ENCODE results near the gene CNGA3. TPM values are rescaled to one million over a fixed set of nuclear protein-coding genes. Genes with fewer than 3 reads are reported as not detected.

CNGA3 gene
- total and polyA plus RNA-seq, 8 donors = 0.12 to 6.4 (median 0.14) TPM; not detected in 3

DNA sequence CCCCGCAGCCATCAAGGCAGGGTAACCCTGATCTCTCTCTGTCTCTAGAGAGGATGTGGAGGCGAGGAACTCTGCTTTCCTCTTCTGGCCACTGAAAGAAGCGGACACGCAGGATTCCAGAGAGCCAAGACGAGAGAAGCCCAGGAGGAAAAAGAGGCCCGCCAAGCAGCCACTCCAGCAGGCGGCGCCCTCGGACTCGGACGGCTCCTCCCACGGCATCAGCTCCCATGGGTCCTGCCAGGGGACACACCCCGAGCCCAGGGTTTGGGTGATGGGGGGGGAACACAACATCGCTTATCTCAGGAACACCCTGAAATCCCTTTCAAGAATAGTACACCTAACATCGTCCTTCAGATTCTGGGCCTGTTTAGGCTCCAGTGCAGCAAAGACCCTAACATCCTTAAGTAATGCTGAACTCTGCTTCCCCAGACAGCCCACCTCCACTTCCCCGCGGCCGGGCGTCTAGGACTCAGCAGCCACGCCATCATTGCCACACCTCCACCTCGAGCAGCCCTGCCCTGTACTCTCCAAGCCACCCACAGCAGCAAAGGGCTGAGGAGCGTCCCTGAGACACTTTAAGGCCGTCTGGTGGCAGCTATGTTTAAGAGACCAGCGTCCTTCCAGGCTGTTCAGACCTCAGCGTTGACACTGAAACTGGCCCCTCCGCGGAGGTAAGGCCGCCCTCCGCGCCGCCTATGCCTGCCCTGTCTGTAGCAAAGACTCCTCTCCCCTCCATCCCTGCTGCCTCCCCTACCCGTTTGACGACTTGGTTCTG lies 34.3 kb upstream of the CNGA3 start:
- Histone ChIP-seq H3K27me3 (peaks cover 0 to 20% (median 0%) of the 10 kb centered on the region in 3 donors), H3K36me3 (no peaks in the 10 kb centered on the region), H3K9me3 (no peaks in the 10 kb centered on the region), H3K4me1 (peaks cover 0 to 15% (median 11%) of the 10 kb centered on the region in 4 donors), H3K4me3 (no peak overlapping the region), H3K27ac (no peak overlapping the region)
- intact Hi-C loops (cut with DNase I; ENCODE audit: low total_unique reads) = no loop called here
- TF ChIP-seq POLR2AphosphoS5 (IDR thresholded peaks at IDR 0.05) (no peak), EP300 (IDR thresholded peaks at IDR 0.05) (no peak), POLR2A (IDR thresholded peaks at IDR 0.05) (no peak)
- TF ChIP-seq, protein P1, sequence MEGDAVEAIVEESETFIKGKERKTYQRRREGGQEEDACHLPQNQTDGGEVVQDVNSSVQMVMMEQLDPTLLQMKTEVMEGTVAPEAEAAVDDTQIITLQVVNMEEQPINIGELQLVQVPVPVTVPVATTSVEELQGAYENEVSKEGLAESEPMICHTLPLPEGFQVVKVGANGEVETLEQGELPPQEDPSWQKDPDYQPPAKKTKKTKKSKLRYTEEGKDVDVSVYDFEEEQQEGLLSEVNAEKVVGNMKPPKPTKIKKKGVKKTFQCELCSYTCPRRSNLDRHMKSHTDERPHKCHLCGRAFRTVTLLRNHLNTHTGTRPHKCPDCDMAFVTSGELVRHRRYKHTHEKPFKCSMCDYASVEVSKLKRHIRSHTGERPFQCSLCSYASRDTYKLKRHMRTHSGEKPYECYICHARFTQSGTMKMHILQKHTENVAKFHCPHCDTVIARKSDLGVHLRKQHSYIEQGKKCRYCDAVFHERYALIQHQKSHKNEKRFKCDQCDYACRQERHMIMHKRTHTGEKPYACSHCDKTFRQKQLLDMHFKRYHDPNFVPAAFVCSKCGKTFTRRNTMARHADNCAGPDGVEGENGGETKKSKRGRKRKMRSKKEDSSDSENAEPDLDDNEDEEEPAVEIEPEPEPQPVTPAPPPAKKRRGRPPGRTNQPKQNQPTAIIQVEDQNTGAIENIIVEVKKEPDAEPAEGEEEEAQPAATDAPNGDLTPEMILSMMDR (IDR thresholded peaks at IDR 0.05) = no peak
- no peak for DNase-seq
- WGBS, 5 donors = 73 to 80% (median 76%) methylated on average over 23 to 33 of the region's 33 CpGs

DNA sequence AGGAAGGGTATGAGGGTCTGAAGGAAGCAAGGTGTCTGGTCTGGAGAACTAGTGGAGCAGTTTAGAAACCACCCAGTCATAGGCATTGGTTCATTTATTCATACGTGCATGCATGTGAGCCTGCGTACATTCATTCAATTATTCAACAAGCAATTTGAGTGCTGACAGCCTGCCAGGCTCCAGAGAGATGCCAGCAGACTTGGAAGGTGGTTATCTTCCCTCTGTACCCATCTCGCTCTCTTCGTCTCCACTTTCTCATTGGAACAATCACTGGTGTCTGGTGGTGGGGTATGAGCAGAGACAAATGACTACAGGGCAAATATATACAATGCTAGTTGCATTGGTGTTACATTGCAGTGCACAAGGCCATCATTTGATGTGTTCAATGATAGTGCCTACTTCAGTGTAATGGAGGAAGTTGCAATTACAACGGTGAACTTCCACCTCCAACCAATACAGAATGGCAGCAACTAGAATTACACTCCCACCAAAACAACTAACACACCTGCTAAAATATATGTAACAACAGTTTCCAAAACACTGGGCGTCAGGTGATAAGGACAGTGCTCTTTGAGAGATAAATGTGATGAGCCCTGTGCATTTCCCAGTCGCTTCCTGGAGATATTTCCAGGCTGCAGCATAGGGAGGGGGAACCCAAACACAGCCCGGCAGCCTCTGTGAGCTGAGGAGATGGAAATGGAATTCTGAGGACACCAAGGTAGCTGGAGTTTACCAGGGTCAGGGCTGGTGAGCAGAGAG lies 32.6 kb upstream of the CNGA3 start:
- intact Hi-C loops (cut with DNase I; ENCODE audit: low total_unique reads) = no loop called here
- H3K4me3 ChIP-seq = no peak overlapping the region
- no peak overlapping the region for H3K27ac ChIP-seq
- peaks cover 0 to 3% (median under 1%) of the 10 kb centered on the region in 4 donors for H3K4me1 ChIP-seq
- TF ChIP-seq POLR2AphosphoS5 (IDR thresholded peaks at IDR 0.05) (no peak), POLR2A (IDR thresholded peaks at IDR 0.05) (no peak), EP300 (IDR thresholded peaks at IDR 0.05) (no peak)
- TF ChIP-seq, protein P1 (IDR thresholded peaks at IDR 0.05) = no peak
- WGBS, 5 donors = 81 to 88% (median 86%) methylated on average over 8 of the region's 8 CpGs
- H3K36me3 ChIP-seq = no peaks in the 10 kb centered on the region
- H3K27me3 ChIP-seq = peaks cover 0 to 11% (median 0%) of the 10 kb centered on the region in 3 donors
- H3K9me3 ChIP-seq = no peaks in the 10 kb centered on the region
- DNase-seq = no peak

DNA sequence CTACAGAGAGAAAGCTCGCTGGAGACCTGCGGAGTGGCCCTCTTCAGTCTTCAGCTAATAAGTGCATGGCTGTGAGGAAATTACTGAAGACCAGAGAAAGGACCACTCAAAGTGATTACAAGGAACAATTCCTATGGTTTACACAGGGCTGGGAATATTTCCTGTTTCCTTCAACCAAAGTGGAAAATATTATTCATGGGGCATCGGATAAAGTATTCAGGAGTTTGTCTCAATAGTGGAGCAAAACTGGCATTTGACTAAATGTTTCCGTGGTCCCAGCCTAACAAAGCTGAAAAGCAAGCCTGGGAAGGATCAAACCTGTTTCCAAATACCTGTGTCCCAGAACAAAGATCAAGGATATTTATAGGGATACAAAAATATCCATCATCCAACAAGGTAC lies 32.0 kb upstream of the CNGA3 start:
- Histone ChIP-seq H3K4me3 (no peak overlapping the region), H3K4me1 (no peaks in the 10 kb centered on the region), H3K9me3 (peaks cover 0 to under 1% (median 0%) of the 10 kb centered on the region in 4 donors), H3K36me3 (no peaks in the 10 kb centered on the region), H3K27ac (no peak overlapping the region), H3K27me3 (peaks cover 0 to 8% (median 0%) of the 10 kb centered on the region in 3 donors)
- 62 to 82% (median 78%) methylated on average over 4 of the region's 4 CpGs for WGBS, 5 donors
- intact Hi-C loops (cut with DNase I; ENCODE audit: low total_unique reads) = no loop called here
- TF ChIP-seq POLR2AphosphoS5 (IDR thresholded peaks at IDR 0.05) (no peak), EP300 (IDR thresholded peaks at IDR 0.05) (no peak), POLR2A (IDR thresholded peaks at IDR 0.05) (no peak)
- TF ChIP-seq, protein P1 (IDR thresholded peaks at IDR 0.05) = no peak
- no peak for DNase-seq

DNA sequence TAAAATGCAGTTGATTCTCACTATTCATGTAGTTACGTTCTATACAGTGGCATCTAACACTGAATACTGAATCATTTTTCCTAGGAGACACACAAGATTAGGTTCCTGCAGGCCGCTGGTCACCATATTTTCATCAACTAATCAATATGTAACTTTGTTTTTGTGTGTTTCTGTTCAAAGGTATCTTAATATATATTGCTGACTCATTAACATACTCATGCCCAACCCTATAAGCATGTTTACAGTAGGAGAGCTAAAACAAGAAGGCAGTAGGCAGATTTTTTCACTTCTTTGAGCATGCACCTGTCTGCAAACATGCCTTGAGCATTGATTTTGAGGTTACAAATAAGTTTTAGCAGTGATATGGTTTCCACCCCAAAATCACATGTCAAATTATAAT lies 30.3 kb upstream of the CNGA3 start:
- TF ChIP-seq POLR2AphosphoS5 (IDR thresholded peaks at IDR 0.05) = no peak
- no peak for TF ChIP-seq POLR2A (IDR thresholded peaks at IDR 0.05)
- TF ChIP-seq EP300 (IDR thresholded peaks at IDR 0.05) = no peak
- TF ChIP-seq, protein P1 (IDR thresholded peaks at IDR 0.05) = no peak
- intact Hi-C loops (cut with DNase I; ENCODE audit: low total_unique reads) = no loop called here
- 82 to 98% (median 93%) methylated on average over 2 of the region's 2 CpGs for WGBS, 5 donors
- no peak for DNase-seq
- Histone ChIP-seq H3K4me3 (no peak overlapping the region), H3K4me1 (no peaks in the 10 kb centered on the region), H3K36me3 (no peaks in the 10 kb centered on the region), H3K27me3 (peaks cover 0 to 8% (median 0%) of the 10 kb centered on the region in 3 donors), H3K9me3 (peaks cover 4 to 17% (median 16%) of the 10 kb centered on the region in 4 donors), H3K27ac (no peak overlapping the region)
